Thoracic aorta (tissue), 2 donors: Measurements from ENCODE around the gene GRK2. TPM values are rescaled to one million over a fixed set of nuclear protein-coding genes. Genes with fewer than 3 reads are reported as not detected.
"Not testable (repeated sequence)": the region's sequence is repeated elsewhere in the genome, so short reads cannot be mapped to it uniquely, and the experiment has no call there.

Experiments
- ATAC-seq: fragments of 150-250 bp; one replicate; pipeline ENCODE4 v1.8.0; 2017; ENCODE audit warnings: low read depth; ENCODE audit not compliant: insufficient number of reproducible peaks, low FRiP score
- DNase-seq: peaks from one replicate; pipeline ENCODE4 v3.0.0-alpha.2; 2020; ENCODE audit warnings: low spot score
- H3K27ac ChIP-seq, 2 donors: fragments of 200-600 bp; sonication (generic); 1 replicate in 1 of 2; 2 replicates in 1 of 2; pipeline ENCODE4 v1.5.1; 2016; ENCODE audit warnings: mild to moderate bottlenecking in 2 of 2, moderate library complexity in 2 of 2
- H3K27me3 ChIP-seq: fragments of 200-600 bp; sonication (generic); replicated peaks from 2 replicates; pipeline ENCODE4 v1.6.0; 2016; ENCODE audit warnings: mild to moderate bottlenecking; ENCODE audit not compliant: insufficient read depth
- H3K36me3 ChIP-seq: fragments of 200-600 bp; sonication (generic); one replicate; pipeline ENCODE4 v1.5.1; 2016
- H3K4me1 ChIP-seq, 2 donors: fragments of 200-600 bp; sonication (generic); 1 replicate in 1 of 2; 2 replicates in 1 of 2; pipeline versions ENCODE4 v1.5.1 to v1.6.0; 2016; ENCODE audit warnings: low read depth in 2 of 2, mild to moderate bottlenecking in 1 of 2; ENCODE audit not compliant: control insufficient read depth in 1 of 2
- H3K4me3 ChIP-seq: fragments of 200-600 bp; sonication (generic); 2 replicates; pipeline ENCODE4 v1.5.1; 2016; ENCODE audit warnings: mild to moderate bottlenecking
- H3K9me3 ChIP-seq: fragments of 200-600 bp; sonication (generic); 2 replicates; pipeline ENCODE4 v1.5.1; 2016
- CTCF ChIP-seq: fragments of 200-600 bp; sonication (generic); IDR thresholded peaks from one replicate; pipeline ENCODE4 v1.5.1; 2019; ENCODE audit warnings: antibody characterized with exemption
- total RNA-seq, 2 donors: library from RNA; depleted of rRNA; stranded (reverse); fragments of >200 nt; gene quantifications; one replicate each; pipeline versions ENCODE4 v1.1.0 to v1.2.3, GENCODE V29; 2016

GRK2 gene
- total RNA-seq, 2 donors from 2014 or later, result 72.8 to 85.2 TPM

GRCh38 chr11:67255353-67255752 lies 10.9 kb upstream of the GRK2 start:
- H3K36me3 ChIP-seq, result peaks cover 51% of the 10 kb centered on the region

GRCh38 chr11:67255864-67256263 lies 10.4 kb upstream of the GRK2 start:
- H3K27me3 ChIP-seq, result no peaks in the 10 kb centered on the region
- H3K36me3 ChIP-seq, result peaks cover 46% of the 10 kb centered on the region
- H3K27ac ChIP-seq, result no peak overlapping the region
- H3K9me3 ChIP-seq, result no peaks in the 10 kb centered on the region
- DNase-seq (no peak), ATAC-seq (no peak)
- H3K4me3 ChIP-seq, result no peak overlapping the region
- no peak for TF ChIP-seq CTCF
- H3K4me1 ChIP-seq, result no peaks in the 10 kb centered on the region

More at GRCh38 chr11:67255353-67255752, 10.9 kb upstream of the GRK2 start:
- TF ChIP-seq CTCF, result no peak
- Histone ChIP-seq H3K9me3 (no peaks in the 10 kb centered on the region), H3K27ac (no peak overlapping the region), H3K4me1 (no peaks in the 10 kb centered on the region), H3K4me3 (no peak overlapping the region), H3K27me3 (no peaks in the 10 kb centered on the region)
- DNase-seq (no peak), ATAC-seq (no peak)

DNA sequence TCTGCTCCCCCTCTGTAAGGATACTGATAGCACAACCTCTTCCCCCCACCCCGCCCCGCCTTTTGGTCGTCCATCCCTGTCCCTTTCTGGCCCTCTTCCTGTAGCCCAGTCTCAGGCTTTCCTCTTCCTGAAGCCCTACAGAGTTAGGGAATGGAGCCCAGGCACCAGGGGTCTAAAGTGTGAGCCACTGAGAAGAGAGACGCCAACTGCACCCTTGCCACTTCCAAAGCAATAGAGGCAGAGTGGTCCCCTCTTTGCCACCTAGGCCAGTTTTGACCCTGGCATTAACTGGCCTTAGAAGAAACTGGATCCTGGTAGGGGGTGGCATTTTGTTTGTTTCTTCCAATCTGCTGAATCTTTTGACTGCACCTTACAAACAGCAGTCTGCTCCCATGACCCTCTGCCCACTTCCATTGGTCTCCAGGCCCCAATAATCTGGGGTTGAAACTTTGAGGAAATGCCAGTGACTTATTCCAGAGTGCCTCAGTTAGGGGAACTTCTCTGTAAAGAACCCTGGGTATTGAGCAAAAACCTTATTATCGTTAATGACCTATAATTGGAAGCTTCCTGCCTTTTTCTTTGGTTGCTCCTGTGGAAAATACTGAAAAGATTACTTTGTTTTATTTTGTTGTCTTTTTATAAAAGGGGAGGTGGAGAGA lies 9.7 kb upstream of the GRK2 start:
- peaks cover 0 to 6% of the 10 kb centered on the region in 2 donors for H3K4me1 ChIP-seq
- peaks cover 43% of the 10 kb centered on the region for H3K36me3 ChIP-seq
- no peak for DNase-seq
- H3K4me3 ChIP-seq, result no peak overlapping the region
- H3K27me3 ChIP-seq, result no peaks in the 10 kb centered on the region
- ATAC-seq, result no peak
- no peak for TF ChIP-seq CTCF
- no peaks in the 10 kb centered on the region for H3K9me3 ChIP-seq
- no peak overlapping the region for H3K27ac ChIP-seq

- H3K4me1 ChIP-seq, result peaks cover 7 to 28% of the 10 kb centered on the region in 2 donors
- H3K27me3 ChIP-seq, result no peaks in the 10 kb centered on the region
- no peak for TF ChIP-seq CTCF
- H3K9me3 ChIP-seq, result no peaks in the 10 kb centered on the region
- H3K4me3 ChIP-seq, result no peak overlapping the region
- H3K27ac ChIP-seq, result no peak overlapping the region
- H3K36me3 ChIP-seq, result peaks cover 14% of the 10 kb centered on the region
- no peak for DNase-seq
- ATAC-seq, result no peak
Observed at GRCh38 chr11:67260406-67260805, 5.9 kb upstream of the GRK2 start.

DNA sequence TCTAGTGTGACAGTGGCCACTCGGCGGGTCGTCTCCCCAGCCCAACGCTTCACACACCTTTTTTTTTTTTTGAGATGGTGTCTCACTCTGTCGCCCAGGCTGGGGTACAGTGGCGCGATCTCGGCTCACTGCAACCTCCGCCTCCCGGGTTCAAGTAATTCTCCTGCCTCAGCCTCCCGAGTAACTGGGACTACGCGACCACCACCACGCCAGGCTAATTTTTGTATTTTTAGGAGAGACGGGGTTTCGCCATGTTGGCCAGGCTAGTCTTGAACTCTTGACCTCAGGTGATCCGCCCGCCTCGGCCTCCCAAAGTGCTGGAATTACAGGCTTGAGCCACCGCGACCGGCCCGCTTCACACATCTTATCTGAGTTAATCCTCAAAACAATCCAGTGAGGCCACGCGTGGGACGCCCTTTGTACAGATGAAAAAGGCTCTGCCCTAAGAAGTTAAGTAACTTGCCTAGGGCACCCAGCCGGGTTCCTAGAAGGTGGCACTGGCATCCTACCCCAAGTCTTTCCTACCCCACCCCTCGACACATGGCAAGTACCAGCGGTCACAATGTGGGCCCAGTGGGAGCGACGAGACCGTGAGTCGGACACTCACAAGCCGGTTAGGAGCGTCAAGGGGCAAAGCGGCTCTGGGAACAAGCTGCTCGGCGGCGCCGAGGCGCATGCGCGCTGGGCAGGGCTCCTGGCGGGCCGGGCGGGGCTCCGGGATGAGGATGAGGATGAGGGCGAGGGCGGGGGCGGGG lies 5.2 kb upstream of the GRK2 start:
- H3K9me3 ChIP-seq, H3K27me3 ChIP-seq, H3K27ac ChIP-seq, ATAC-seq, DNase-seq, H3K36me3 ChIP-seq: not testable (repeated sequence)
- Histone ChIP-seq H3K4me1 (peaks cover 7 to 35% of the 10 kb centered on the region in 2 donors), H3K4me3 (peak overlapping the region; percentile 63)
